GM19468 (cell line): ENCODE measurements around the gene SH2D3C.
A peak's percentile ranks its signal among the peaks of the same experiment; 100 is the strongest.

Experiments used
- ATAC-seq: cut with Tn5 transposase; IDR thresholded peaks from one replicate; pipeline ENCODE4 v1.9.1; 2021; ENCODE audit warnings: mild to moderate bottlenecking, moderate library complexity, moderate number of reproducible peaks; ENCODE audit not compliant: unreplicated experiment; ENCODE audit errors: extremely low read depth

SH2D3C gene

DNA sequence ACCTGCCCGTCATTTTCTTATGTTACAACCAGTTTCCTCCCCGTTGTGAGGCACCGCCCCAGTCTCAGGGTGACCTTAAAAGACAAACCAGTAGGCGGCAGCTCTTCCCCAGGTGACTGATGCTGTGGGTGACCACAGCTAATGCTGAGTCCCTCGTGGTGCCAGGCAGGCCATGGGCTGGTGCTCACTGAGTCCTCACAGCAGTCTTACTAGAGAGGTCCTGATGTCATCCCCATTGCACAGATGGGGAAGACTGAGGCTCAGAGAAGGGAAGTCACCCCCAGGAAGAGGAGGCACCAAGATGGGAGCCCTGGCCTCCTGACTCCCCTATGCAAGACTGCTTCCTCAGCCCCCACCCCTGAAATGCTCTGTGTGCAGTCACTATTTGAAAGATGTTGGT is 70.7 kb downstream of the SH2D3C start:
- ATAC-seq: no peak

DNA sequence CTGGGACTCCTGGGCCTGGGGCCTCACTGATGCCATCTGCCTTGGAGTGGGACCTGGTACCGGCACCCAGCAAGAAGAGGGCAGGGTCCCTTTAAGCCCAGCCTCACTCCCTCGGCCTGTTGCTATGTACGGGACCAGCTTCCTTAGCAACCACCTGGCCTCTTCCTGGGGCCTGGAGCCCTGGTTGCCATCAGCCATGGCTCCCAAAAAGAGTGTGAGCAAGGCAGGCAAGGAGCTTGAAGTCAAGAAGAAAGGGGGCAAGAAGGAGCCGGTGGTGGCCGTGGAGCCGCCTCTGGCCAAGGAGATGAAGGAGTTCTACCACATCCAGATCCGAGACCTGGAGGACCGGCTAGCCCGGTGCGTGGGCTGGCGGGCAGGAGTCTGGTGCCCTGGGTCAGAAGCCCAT is 71.6 kb downstream of the SH2D3C start, which contains the start of gene CFAP157:
Gene CFAP157 (plus strand): TSS at position 153 of the 406 bp plus-strand sequence. CDS start 44 bp downstream, at position 197.
- no peak for ATAC-seq

- no peak for ATAC-seq
Measured at GRCh38 chr9:127705577-127706379, 72.7 kb downstream of the SH2D3C start.

DNA sequence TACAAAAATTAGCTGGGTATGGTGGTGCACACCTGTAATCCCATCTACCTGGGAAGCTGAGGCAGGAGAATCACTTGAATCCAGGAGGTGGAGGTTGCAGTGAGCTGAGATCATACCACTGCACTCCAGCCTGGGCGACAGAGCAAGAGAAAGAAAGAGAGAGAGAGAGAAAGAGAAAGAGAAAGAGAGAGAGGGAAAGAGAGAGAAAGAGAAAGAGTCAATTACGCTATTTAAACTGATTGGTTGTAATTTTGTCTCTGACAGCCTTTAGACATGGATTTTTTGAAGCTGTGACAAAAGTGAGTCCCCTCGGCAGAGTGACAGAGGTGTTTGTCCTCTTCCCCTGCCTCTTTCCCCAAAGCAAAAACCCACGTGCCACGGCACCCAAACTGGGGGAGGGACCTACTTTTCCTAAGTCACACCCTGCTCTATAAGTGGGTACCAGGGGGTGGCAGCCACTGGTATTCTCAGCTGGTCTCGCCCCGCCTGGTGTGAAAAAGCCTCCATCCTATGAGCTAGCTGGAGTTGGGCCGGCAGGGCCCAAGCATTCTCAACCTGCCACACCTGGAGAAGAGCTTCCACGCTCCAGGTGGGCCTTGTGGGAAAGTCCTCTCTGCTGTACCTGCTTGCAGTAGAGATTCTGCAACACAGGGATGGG is 75.0 kb downstream of the SH2D3C start:
- ATAC-seq: no peak

GRCh38 chr9:127700594-127701255 is 77.7 kb downstream of the SH2D3C start:
- ATAC-seq: no peak

DNA sequence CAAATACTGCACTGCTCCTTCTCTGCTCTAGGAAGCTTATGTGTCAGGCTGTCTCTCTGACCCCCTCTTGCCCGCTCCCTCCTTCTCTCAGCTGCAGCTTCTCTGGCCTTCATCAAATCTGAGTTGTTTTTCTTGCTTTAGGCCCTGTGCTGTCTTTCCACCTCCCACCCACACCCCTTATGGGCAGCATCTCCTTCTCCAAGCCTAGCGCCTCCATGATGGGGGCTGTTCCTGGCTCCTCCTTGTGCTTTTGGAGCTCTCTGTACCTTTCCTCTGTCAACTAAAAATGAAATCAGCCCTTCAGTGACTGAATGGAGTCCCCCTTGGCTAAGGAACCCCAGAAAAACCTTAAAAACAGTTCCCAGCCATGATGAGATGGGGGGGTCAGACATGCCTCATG is 78.3 kb downstream of the SH2D3C start:
- ATAC-seq: no peak

- ATAC-seq: peak; percentile 84
Measured at GRCh38 chr9:127698985-127699670, 79.3 kb downstream of the SH2D3C start.

DNA sequence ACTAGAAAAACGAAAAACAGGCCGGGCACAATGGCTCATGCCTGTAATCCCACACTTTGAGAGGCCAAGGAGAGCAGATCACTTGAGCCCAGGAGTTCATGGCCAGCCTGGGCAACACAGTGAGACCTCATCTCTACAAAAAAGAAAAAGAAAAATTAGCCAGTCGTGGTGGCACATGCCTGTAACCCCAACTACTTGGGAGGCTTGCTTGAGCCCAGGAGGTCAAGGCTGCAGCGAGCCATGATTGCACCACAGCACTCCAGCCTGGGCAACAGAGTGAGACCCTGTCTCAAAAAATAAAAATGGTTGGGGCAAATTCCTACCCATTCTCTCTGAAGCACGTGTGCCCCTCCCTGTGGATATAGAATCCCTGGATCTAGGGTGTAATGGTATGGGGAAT is 80.1 kb downstream of the SH2D3C start:
- no peak for ATAC-seq

DNA sequence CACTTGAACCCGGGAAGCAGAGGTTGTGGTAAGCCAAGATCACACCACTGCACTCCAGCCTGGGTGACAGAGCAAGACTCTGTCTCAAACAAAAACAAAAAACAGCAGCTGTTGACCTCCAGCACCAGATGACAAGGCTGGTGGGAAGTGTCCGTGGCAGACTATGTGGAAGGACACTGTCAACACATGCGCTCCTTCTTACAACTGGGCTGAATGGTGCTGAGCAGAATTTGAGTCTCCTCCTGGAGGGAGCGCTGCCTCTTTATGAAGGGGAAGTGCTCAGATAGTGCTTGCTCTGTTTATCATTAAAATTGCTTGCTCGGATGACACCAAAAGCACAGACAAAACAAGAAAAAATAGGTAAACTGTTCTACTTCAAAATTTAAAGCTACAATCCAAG is 80.9 kb downstream of the SH2D3C start:
- no peak for ATAC-seq

DNA sequence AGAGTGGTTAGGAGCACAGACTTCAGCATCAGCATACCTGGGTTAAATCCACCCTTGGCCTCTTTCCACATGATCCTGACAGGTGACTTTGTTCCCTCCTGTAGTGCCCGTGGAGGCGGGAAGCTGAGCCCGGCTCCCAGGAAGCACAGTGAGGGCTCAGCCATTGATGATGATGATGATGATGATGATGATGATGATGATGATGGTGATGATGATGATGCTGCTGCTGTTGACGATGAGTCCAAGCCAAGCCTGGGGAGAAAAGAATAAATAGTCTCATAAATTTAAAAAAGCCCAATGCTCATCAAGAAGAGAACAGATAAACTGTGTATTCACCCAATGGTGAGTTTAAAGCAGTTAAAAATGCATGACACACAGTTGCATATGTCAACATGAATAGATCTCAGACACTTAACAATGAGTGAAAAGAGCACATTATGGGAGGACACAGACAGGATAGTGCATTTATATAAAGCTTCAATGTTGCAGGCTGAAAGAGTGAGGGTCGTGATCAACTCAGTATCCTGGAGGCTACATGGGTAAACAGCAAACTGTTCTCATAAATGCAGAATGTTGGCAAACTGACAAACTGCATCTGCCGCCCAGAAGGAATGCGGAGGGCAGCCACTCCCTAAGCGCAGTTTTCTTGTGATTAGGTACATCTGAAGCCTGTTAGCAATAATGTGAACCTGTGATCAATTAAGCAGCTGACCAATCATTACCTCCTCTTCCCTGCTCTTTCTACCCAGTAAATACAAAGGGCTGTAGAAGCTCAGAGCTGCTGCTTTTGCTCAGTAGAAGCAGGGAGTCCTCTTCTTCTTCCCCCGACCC is 83.4 kb downstream of the SH2D3C start:
- no peak for ATAC-seq

DNA sequence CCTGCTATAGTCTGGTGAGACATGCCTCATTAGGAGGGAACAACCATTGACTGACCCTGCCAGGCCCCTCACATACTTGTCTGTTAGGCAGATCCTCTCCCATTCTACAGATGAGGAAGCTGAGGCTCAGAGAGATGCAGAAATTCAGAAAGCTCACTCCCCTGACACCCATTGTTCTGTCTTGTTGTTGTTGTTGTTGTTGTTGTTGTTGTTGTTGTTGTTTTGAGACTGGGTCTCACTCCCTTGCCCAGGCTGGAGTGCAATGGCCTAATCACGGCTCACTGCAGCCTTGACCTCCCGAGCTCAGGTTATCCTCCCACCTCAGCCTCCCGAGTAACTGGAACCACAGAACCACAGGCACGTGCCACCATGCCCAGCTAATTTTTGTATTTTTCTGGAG is 84.8 kb downstream of the SH2D3C start:
- no peak for ATAC-seq

GRCh38 chr9:127693143-127693542 is 85.3 kb downstream of the SH2D3C start:
- ATAC-seq: no peak

- no peak for ATAC-seq
Measured at GRCh38 chr9:127692071-127692470, 86.4 kb downstream of the SH2D3C start.

DNA sequence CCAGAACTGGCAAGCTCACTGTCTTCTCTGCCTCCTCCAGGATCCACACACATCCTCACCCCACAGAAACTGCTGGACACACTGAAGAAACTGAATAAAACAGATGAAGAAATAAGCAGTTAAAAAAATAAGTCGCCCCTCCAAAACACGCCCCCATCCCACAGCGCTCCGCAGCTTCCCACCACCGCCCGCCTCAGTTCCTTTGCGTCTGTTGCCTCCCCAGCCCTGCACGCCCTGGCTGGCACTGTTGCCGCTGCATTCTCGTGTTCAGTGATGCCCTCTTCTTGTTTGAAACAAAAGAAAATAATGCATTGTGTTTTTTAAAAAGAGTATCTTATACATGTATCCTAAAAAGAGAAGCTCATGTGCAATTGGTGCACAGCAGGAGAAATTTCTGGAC is 87.7 kb downstream of the SH2D3C start:
- no peak for ATAC-seq

DNA sequence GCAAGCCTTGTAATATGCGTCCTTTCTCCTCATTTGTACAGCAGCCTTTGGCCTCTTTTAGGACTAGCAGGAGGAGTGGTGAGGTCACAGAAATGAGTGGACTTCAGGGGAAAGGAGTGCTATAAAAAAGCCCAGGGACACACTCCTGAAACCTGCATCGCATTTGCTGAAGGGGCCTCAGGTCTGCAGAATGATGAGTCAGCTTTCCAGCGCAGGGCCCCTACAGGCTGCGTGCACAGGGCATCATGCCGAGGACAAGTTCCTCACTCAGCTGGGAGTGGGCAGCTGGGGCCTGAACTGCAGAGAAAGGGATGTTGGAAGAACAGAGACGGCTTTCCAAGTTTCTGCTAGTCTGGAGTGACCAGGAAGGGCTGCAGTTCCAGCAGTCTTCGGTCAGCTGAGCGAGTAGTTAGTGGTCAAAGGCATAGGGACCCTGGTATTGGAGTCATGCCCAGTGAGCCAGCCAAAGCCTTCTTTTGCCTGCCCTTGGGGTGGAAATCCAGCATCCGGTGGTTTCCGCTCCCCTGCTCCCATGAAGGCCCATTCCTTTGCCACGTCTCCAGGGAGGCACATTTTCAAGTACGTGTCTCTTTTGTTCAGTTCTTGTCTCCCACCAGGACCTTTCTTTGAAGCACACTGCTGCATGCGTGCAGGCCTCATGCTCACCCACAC is 89.0 kb downstream of the SH2D3C start:
- no peak for ATAC-seq
